Trophoblast cell (in vitro differentiated cells and primary cell): ENCODE results near the gene COX8A.

Experiments used
- DNase-seq, 2 donors: peaks; one replicate each; pipeline ENCODE4 v3.0.0-alpha.2; 2016
- H2AFZ ChIP-seq: 2 replicates; pipeline ENCODE4 v1.6.1; 2013; ENCODE audit warnings: low read length, moderate library complexity, mild to moderate bottlenecking; ENCODE audit not compliant: insufficient read depth, poor library complexity
- H2AK5ac ChIP-seq: 2 replicates; pipeline ENCODE4 v1.6.1; 2013; ENCODE audit warnings: mild to moderate bottlenecking, low read length
- H2BK120ac ChIP-seq: 2 replicates; pipeline ENCODE4 v1.6.1; 2013; ENCODE audit warnings: low read length, mild to moderate bottlenecking, moderate library complexity; ENCODE audit not compliant: insufficient read depth, poor library complexity
- H2BK12ac ChIP-seq: 2 replicates; pipeline ENCODE4 v1.6.1; 2013; ENCODE audit warnings: mild to moderate bottlenecking, low read length, moderate library complexity
- H2BK5ac ChIP-seq: 2 replicates; pipeline ENCODE4 v1.6.1; 2013; ENCODE audit warnings: low read length, low read depth, moderate library complexity, mild to moderate bottlenecking; ENCODE audit not compliant: poor library complexity
- H3K14ac ChIP-seq: 2 replicates; pipeline ENCODE4 v1.6.1; 2013; ENCODE audit warnings: mild to moderate bottlenecking, low read length
- H3K18ac ChIP-seq: 2 replicates; pipeline ENCODE4 v1.6.1; 2013; ENCODE audit warnings: mild to moderate bottlenecking, low read length
- H3K23ac ChIP-seq: 2 replicates; pipeline ENCODE4 v1.6.1; 2013; ENCODE audit warnings: low read length
- H3K27ac ChIP-seq: 2 replicates; pipeline ENCODE4 v1.5.1; 2013; ENCODE audit warnings: low read depth, mild to moderate bottlenecking, inconsistent platforms, low read length, moderate library complexity
- H3K27me3 ChIP-seq: 2 replicates; pipeline ENCODE4 v1.6.1; 2013; ENCODE audit warnings: inconsistent platforms, mild to moderate bottlenecking, low read length, moderate library complexity; ENCODE audit not compliant: insufficient read depth
- H3K36me3 ChIP-seq, 2 experiments: 1 replicate in 1 of 2; 2 replicates in 1 of 2; pipeline ENCODE4 v1.6.1; 2013; ENCODE audit warnings: low read length in 2 of 2, mild to moderate bottlenecking in 2 of 2, moderate library complexity in 1 of 2; ENCODE audit not compliant: insufficient read depth in 2 of 2, control insufficient read depth in 1 of 2
- H3K4ac ChIP-seq: 2 replicates; pipeline ENCODE4 v1.6.1; 2013; ENCODE audit warnings: low read depth, mild to moderate bottlenecking, low read length, moderate library complexity
- H3K4me1 ChIP-seq, 2 experiments: 1 replicate in 1 of 2; 2 replicates in 1 of 2; pipeline ENCODE4 v1.6.1; 2013; ENCODE audit warnings: low read length in 2 of 2, mild to moderate bottlenecking in 2 of 2, moderate library complexity in 1 of 2; ENCODE audit not compliant: insufficient read depth in 2 of 2, control insufficient read depth in 1 of 2
- H3K4me2 ChIP-seq: 2 replicates; pipeline ENCODE4 v1.6.1; 2013; ENCODE audit warnings: inconsistent platforms, mild to moderate bottlenecking, low read length, moderate library complexity
- H3K4me3 ChIP-seq: 2 replicates; pipeline ENCODE4 v1.5.1; 2013; ENCODE audit warnings: mild to moderate bottlenecking, low read depth, low read length, inconsistent platforms
- H3K79me1 ChIP-seq: one replicate; pipeline ENCODE4 v1.6.1; 2013; ENCODE audit warnings: low read length
- H3K79me2 ChIP-seq: 2 replicates; pipeline ENCODE4 v1.6.1; 2013; ENCODE audit warnings: low read length, mild to moderate bottlenecking; ENCODE audit not compliant: control insufficient read depth, insufficient read depth, poor library complexity
- H3K9ac ChIP-seq: 2 replicates; pipeline ENCODE4 v1.6.1; 2013; ENCODE audit warnings: mild to moderate bottlenecking, low read length
- H3K9me3 ChIP-seq: 2 replicates; pipeline ENCODE4 v1.6.1; 2013; ENCODE audit warnings: low read depth, mild to moderate bottlenecking, control low read depth, inconsistent platforms, low read length; ENCODE audit not compliant: insufficient read depth
- H4K12ac ChIP-seq: 2 replicates; pipeline ENCODE4 v1.6.1; 2013; ENCODE audit warnings: low read depth, mild to moderate bottlenecking, low read length, moderate library complexity
- H4K8ac ChIP-seq: 2 replicates; pipeline ENCODE4 v1.6.1; 2013; ENCODE audit warnings: low read depth, mild to moderate bottlenecking, low read length, moderate library complexity
- H4K91ac ChIP-seq: one replicate; pipeline ENCODE4 v1.6.1; 2013; ENCODE audit warnings: low read depth, mild to moderate bottlenecking, low read length, moderate library complexity
- WGBS: extraction: QIAGEN DNeasy Blood & Tissue Kit; methylation state at CpG from one replicate; pipeline ENCODE4 v1.1.7; 2013; ENCODE audit warnings: missing lambda C conversion rate; ENCODE audit not compliant: insufficient read length, insufficient coverage; ENCODE audit errors: extremely low coverage; 5-methylcytosine and 5-hydroxymethylcytosine counted together

COX8A gene

GRCh38 chr11:63940786-63941185, 33.6 kb upstream of the COX8A start:
- Histone ChIP-seq H3K79me2 (peaks cover 2% of the 10 kb centered on the region), H2AFZ (no peak overlapping the region), H3K9me3 (peaks cover 6% of the 10 kb centered on the region), H4K8ac (no peak overlapping the region), H4K12ac (no peak overlapping the region), H3K36me3 (peaks cover 8 to 10% of the 10 kb centered on the region in 2 experiments), H4K91ac (no peak overlapping the region), H3K79me1 (peaks cover 2% of the 10 kb centered on the region), H2BK5ac (no peak overlapping the region), H3K9ac (no peak overlapping the region), H3K14ac (no peak overlapping the region), H3K4me3 (no peak overlapping the region), H3K4ac (no peak overlapping the region), H3K4me1 (peaks cover 0 to 2% of the 10 kb centered on the region in 2 experiments), H2BK120ac (no peak overlapping the region), H3K4me2 (no peak overlapping the region), H3K23ac (no peak overlapping the region), H3K27me3 (no peaks in the 10 kb centered on the region), H3K18ac (no peak overlapping the region), H2BK12ac (no peak overlapping the region), H2AK5ac (no peak overlapping the region), H3K27ac (no peak overlapping the region)
- peak in 1 of 2 donors; percentile 49 for DNase-seq
- no CpG with 5 or more reads among the region's 6 CpGs for WGBS

- H3K27ac ChIP-seq, result no peak overlapping the region
- no peak overlapping the region for H2AFZ ChIP-seq
- DNase-seq, result no peak
- no peaks in the 10 kb centered on the region for H3K27me3 ChIP-seq
- H4K91ac ChIP-seq, result no peak overlapping the region
- H3K14ac ChIP-seq, result no peak overlapping the region
- H3K4ac ChIP-seq, result peak overlapping the region; percentile 37
- H2BK12ac ChIP-seq, result no peak overlapping the region
- no peak overlapping the region for H4K12ac ChIP-seq
- peaks cover 0 to 2% of the 10 kb centered on the region in 2 experiments for H3K4me1 ChIP-seq
- no peak overlapping the region for H3K23ac ChIP-seq
- H2BK120ac ChIP-seq, result no peak overlapping the region
- peaks cover 2% of the 10 kb centered on the region for H3K79me1 ChIP-seq
- H3K4me2 ChIP-seq, result no peak overlapping the region
- H3K79me2 ChIP-seq, result peaks cover 2% of the 10 kb centered on the region
- no peak overlapping the region for H3K9ac ChIP-seq
- no CpG with 5 or more reads among the region's 4 CpGs for WGBS
- H2BK5ac ChIP-seq, result no peak overlapping the region
- H2AK5ac ChIP-seq, result no peak overlapping the region
- no peak overlapping the region for H3K4me3 ChIP-seq
- H4K8ac ChIP-seq, result no peak overlapping the region
- no peak overlapping the region for H3K18ac ChIP-seq
- peaks cover 16 to 19% of the 10 kb centered on the region in 2 experiments for H3K36me3 ChIP-seq
- H3K9me3 ChIP-seq, result peaks cover 6% of the 10 kb centered on the region
These were observed 32.5 kb upstream of the COX8A start for GRCh38 chr11:63941901-63942300.

- Histone ChIP-seq H2AFZ (no peak overlapping the region), H3K4me1 (peaks cover 0 to 2% of the 10 kb centered on the region in 2 experiments), H3K14ac (no peak overlapping the region), H2BK12ac (no peak overlapping the region), H2AK5ac (no peak overlapping the region), H2BK120ac (no peak overlapping the region), H3K27me3 (no peaks in the 10 kb centered on the region), H4K91ac (no peak overlapping the region), H3K9ac (no peak overlapping the region), H3K79me2 (peaks cover 2% of the 10 kb centered on the region), H3K36me3 (peaks cover 16 to 20% of the 10 kb centered on the region in 2 experiments), H2BK5ac (no peak overlapping the region), H4K12ac (no peak overlapping the region), H3K79me1 (peaks cover 2% of the 10 kb centered on the region), H3K4me2 (no peak overlapping the region), H3K27ac (no peak overlapping the region), H4K8ac (no peak overlapping the region), H3K9me3 (peaks cover 6% of the 10 kb centered on the region), H3K4ac (peak overlapping the region; percentile 55), H3K23ac (no peak overlapping the region), H3K18ac (no peak overlapping the region), H3K4me3 (no peak overlapping the region)
- no peak for DNase-seq
- WGBS, result no CpG with 5 or more reads among the region's 3 CpGs
These were observed 31.6 kb upstream of the COX8A start for GRCh38 chr11:63942803-63943202.

- Histone ChIP-seq H3K23ac (no peak overlapping the region), H3K9ac (no peak overlapping the region), H3K79me2 (no peaks in the 10 kb centered on the region), H3K36me3 (peaks cover 16 to 23% of the 10 kb centered on the region in 2 experiments), H3K18ac (no peak overlapping the region), H3K27me3 (no peaks in the 10 kb centered on the region), H3K9me3 (peaks cover 6% of the 10 kb centered on the region), H2BK5ac (no peak overlapping the region), H2BK120ac (no peak overlapping the region), H3K79me1 (no peaks in the 10 kb centered on the region), H2AFZ (no peak overlapping the region), H4K91ac (no peak overlapping the region), H3K4me1 (no peaks in the 10 kb centered on the region), H3K4me3 (no peak overlapping the region), H4K8ac (no peak overlapping the region), H3K27ac (no peak overlapping the region), H2BK12ac (no peak overlapping the region), H4K12ac (no peak overlapping the region), H3K4ac (no peak overlapping the region), H2AK5ac (no peak overlapping the region), H3K4me2 (no peak overlapping the region), H3K14ac (no peak overlapping the region)
- peak in 1 of 2 donors; percentile 29 for DNase-seq
- WGBS, result no CpG with 5 or more reads among the region's 8 CpGs
These were observed 29.4 kb upstream of the COX8A start for GRCh38 chr11:63944987-63945386.
